ENCODE measurements around the gene CEP44.

The CEP44 gene

GRCh38 chr4:174332741-174333493 lies 49.2 kb downstream of the CEP44 start:
- H3K27ac Mint-ChIP-seq, result no peak overlapping the region
- no peaks in the 10 kb centered on the region for H3K27me3 Mint-ChIP-seq (ENCODE audit: low read depth, poor library complexity)
- no peak for DNase-seq
- no peaks in the 10 kb centered on the region for H3K4me1 Mint-ChIP-seq
- no peak for TF ChIP-seq CTCF (IDR thresholded peaks at IDR 0.05)
- no peaks in the 10 kb centered on the region for H3K36me3 Mint-ChIP-seq (ENCODE audit: low read depth)
- no peaks in the 10 kb centered on the region for H3K9me3 Mint-ChIP-seq
- H3K4me3 Mint-ChIP-seq, result no peak overlapping the region

- Mint-ChIP-seq H3K36me3 (ENCODE audit: low read depth) (no peaks in the 10 kb centered on the region), H3K4me3 (no peak overlapping the region), H3K27ac (no peak overlapping the region), H3K9me3 (no peaks in the 10 kb centered on the region), H3K27me3 (ENCODE audit: low read depth, poor library complexity) (no peaks in the 10 kb centered on the region), H3K4me1 (no peaks in the 10 kb centered on the region)
- TF ChIP-seq CTCF (IDR thresholded peaks at IDR 0.05), result no peak
- no peak for DNase-seq
Observed at GRCh38 chr4:174334628-174335027, 50.9 kb downstream of the CEP44 start.

GRCh38 chr4:174340714-174341113 lies 57.0 kb downstream of the CEP44 start:
- no peak overlapping the region for H3K27ac Mint-ChIP-seq
- H3K9me3 Mint-ChIP-seq, result no peaks in the 10 kb centered on the region
- no peaks in the 10 kb centered on the region for H3K36me3 Mint-ChIP-seq (ENCODE audit: low read depth)
- peaks cover 9% of the 10 kb centered on the region for H3K27me3 Mint-ChIP-seq (ENCODE audit: low read depth, poor library complexity)
- H3K4me3 Mint-ChIP-seq, result no peak overlapping the region
- no peak for TF ChIP-seq CTCF (IDR thresholded peaks at IDR 0.05)
- no peak for DNase-seq
- no peaks in the 10 kb centered on the region for H3K4me1 Mint-ChIP-seq

- H3K4me3 Mint-ChIP-seq, result no peak overlapping the region
- no peak overlapping the region for H3K27ac Mint-ChIP-seq
- H3K9me3 Mint-ChIP-seq, result peaks cover 10% of the 10 kb centered on the region
- DNase-seq, result no peak
- no peaks in the 10 kb centered on the region for H3K36me3 Mint-ChIP-seq (ENCODE audit: low read depth)
- H3K27me3 Mint-ChIP-seq (ENCODE audit: low read depth, poor library complexity), result peaks cover 12% of the 10 kb centered on the region
- peaks cover 9% of the 10 kb centered on the region for H3K4me1 Mint-ChIP-seq
- TF ChIP-seq CTCF (IDR thresholded peaks at IDR 0.05), result no peak
Observed at GRCh38 chr4:174349156-174349555, 65.4 kb downstream of the CEP44 start.

GRCh38 chr4:174352061-174352819 lies 68.5 kb downstream of the CEP44 start:
- DNase-seq, result no peak
- no peak overlapping the region for H3K27ac Mint-ChIP-seq
- H3K27me3 Mint-ChIP-seq (ENCODE audit: low read depth, poor library complexity), result peaks cover 5% of the 10 kb centered on the region
- no peak for TF ChIP-seq CTCF (IDR thresholded peaks at IDR 0.05)
- H3K4me3 Mint-ChIP-seq, result no peak overlapping the region
- H3K4me1 Mint-ChIP-seq, result peaks cover 9% of the 10 kb centered on the region
- H3K9me3 Mint-ChIP-seq, result peaks cover 5% of the 10 kb centered on the region
- H3K36me3 Mint-ChIP-seq (ENCODE audit: low read depth), result no peaks in the 10 kb centered on the region

Data from nephron progenitor cell (in vitro differentiated cells).